Skeletal muscle satellite cell (primary cell): ENCODE data around the gene GPR146.

Experiments
- H3K27me3 ChIP-seq: 2 replicates; pipeline ENCODE4 v1.7.0; 2013; ENCODE audit warnings: low read length; ENCODE audit not compliant: control insufficient read depth, insufficient read depth
- H3K36me3 ChIP-seq: 2 replicates; pipeline ENCODE4 v1.7.0; 2013; ENCODE audit warnings: mild to moderate bottlenecking, control low read depth, low read length; ENCODE audit not compliant: insufficient read depth
- H3K4me1 ChIP-seq: 2 replicates; pipeline ENCODE4 v1.7.0; 2013; ENCODE audit warnings: low read length; ENCODE audit not compliant: control insufficient read depth, insufficient read depth
- H3K4me2 ChIP-seq: 2 replicates; pipeline ENCODE4 v1.7.0; 2013; ENCODE audit warnings: mild to moderate bottlenecking, low read length
- H3K4me3 ChIP-seq: 2 replicates; pipeline ENCODE4 v1.7.0; 2013; ENCODE audit warnings: low read length
- H3K9ac ChIP-seq: 2 replicates; pipeline ENCODE4 v1.7.0; 2013; ENCODE audit warnings: mild to moderate bottlenecking, low read depth, low read length, moderate library complexity
- H3K9me3 ChIP-seq: replicated peaks from 2 replicates; pipeline ENCODE4 v1.7.0; 2013; ENCODE audit warnings: mild to moderate bottlenecking, control low read depth, low read length
- small RNA-seq: library from RNA; depleted of rRNA; stranded (forward); fragments of <200 nt; gene quantifications from one replicate; pipeline ENCODE3, GENCODE V24; 2012

GPR146 gene

DNA sequence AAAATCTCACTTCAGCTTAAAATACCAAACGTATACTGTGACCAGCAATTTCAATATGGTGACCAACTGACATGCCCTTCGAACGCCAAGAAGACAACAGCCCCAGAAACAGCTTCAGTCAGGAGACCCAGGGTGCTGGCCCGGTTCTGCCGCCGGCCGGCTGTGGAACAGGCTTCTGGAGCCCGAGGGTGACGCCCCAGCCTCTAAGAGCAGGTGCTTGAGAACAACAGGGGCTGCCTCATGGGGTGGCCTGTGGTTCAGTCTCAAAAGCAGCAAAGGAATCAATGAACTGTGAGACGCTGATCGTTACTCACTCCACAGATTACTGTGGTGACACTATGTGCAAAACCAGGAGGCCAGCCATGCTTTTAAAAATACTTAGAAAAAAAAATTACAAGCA is 60.8 kb downstream of the GPR146 start:
- Histone ChIP-seq H3K4me3 (no peak overlapping the region), H3K4me2 (no peak overlapping the region), H3K36me3 (no peaks in the 10 kb centered on the region), H3K9me3 (no peaks in the 10 kb centered on the region), H3K27me3 (no peaks in the 10 kb centered on the region), H3K9ac (no peak overlapping the region), H3K4me1 (peaks cover 12% of the 10 kb centered on the region)

DNA sequence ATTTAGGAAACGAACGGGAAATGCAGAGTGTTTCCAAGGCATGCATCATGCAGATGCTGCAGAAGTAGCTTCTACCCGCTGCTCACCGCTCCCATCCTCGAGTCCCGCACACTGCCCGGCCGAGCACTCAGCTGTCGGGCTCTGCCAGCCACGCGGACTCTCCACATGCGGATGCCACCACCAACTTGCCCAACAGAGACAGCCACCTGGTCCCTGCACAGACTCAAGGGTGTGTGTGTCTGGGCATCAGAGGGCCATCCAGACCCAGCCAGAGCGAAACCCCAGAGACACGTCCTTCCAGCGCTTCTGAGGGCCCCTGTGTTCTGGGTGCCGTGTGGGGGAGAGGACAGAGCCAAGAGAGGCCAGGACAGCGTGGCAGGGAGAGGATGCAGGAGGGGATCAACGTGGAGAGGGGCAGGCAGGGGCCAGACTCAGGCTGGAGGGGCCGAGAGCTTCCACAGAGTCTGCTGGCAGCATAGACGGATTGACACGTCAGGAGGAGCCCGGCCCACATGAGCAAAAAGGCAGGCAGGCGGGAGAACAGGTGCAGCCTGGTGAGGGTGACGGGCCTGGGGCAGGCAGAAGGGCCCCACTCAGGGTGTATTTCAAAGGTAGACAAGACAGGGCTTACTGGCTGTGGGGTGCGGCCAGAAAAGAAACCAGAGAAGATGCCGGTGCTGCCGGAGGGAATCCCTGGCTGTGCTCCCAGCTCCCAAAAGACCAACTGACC is 61.9 kb downstream of the GPR146 start:
- no peak overlapping the region for H3K9ac ChIP-seq
- H3K27me3 ChIP-seq = no peaks in the 10 kb centered on the region
- no peaks in the 10 kb centered on the region for H3K9me3 ChIP-seq
- H3K4me1 ChIP-seq = peaks cover 12% of the 10 kb centered on the region
- no peaks in the 10 kb centered on the region for H3K36me3 ChIP-seq
- no peak overlapping the region for H3K4me2 ChIP-seq
- H3K4me3 ChIP-seq = no peak overlapping the region

DNA sequence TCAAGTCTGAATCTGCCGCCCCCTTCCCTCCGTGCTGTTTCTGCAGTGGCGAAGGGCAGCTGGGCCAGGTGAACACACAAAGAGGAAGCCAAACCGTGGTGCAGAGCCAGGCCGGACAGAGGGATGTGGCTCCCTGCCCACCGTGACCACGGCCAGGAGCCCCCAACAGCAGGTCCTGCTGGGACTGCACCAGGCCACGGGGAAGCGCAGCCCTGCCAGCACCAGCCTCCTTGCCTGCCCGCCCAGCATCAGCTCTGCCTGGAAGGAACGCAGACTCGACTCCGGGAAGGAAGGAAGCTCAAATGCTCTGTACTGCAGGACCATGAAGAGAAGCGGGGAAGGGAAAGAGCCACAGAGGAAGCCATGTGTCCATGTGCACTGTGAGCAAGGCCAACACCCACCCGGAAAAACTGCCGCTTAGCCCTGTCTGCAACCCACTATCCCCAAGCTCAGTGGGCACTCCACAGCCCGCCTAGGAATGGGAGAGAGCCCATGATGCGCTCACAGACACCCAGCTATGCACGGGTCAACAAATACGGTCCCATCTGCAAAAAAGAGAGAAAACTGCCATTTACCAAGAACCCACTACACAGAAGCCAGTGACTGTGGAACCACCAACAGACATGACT is 62.6 kb downstream of the GPR146 start:
- H3K4me2 ChIP-seq = no peak overlapping the region
- H3K9ac ChIP-seq = no peak overlapping the region
- H3K9me3 ChIP-seq = no peaks in the 10 kb centered on the region
- no peak overlapping the region for H3K4me3 ChIP-seq
- no peaks in the 10 kb centered on the region for H3K36me3 ChIP-seq
- H3K4me1 ChIP-seq = peaks cover 6% of the 10 kb centered on the region
- no peaks in the 10 kb centered on the region for H3K27me3 ChIP-seq

DNA sequence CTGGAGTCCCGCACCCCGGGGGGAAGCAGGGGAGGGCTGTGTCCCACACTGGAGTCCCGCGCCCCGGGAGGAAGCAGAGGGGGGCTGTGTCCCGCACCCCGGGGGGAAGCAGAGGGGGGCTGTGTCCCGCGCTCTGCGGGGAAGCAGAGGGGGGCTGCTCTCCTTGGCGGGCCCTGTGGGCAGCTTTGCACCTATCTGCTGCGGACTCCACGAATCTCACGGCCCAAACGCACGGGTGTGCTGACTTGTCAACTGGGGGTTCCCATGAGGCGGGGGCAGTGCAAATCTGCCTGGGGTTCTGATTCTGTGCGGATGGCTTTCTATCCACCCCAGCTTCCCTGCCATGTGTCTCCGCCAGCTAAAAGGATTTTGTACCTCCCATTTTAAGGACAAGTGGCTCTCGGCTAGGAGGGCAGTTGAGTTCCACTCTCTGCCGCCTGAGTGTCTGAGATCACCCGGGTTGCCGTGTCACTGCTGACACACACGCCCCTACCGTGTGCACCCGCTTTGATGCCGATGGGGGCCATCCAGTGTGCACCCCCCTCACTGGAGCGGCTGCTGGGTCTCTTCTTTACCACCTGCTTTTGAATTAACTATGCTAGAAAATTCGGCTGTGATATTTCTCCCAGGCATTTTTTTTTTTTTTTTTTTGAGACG is 64.0 kb downstream of the GPR146 start:
- Histone ChIP-seq H3K27me3 (no peaks in the 10 kb centered on the region), H3K4me1 (no peaks in the 10 kb centered on the region), H3K9me3 (no peaks in the 10 kb centered on the region), H3K36me3 (no peaks in the 10 kb centered on the region), H3K4me2 (no peak overlapping the region), H3K4me3 (no peak overlapping the region), H3K9ac (no peak overlapping the region)

Small RNA genes within 50 kb of the gene (small RNA-seq; reads per million reads assigned to genes)
- gene MIR339 = 73.5 reads per million, percentile 96 among the genes with 10 or more reads in this experiment
